Neural progenitor cell (in vitro differentiated cells): Measurements from ENCODE around the gene STAG1.

Experiments used
- CTCF ChIP-seq: fragments of 200-600 bp; sonication (generic); IDR thresholded peaks from 2 replicates; pipeline ENCODE4 v1.5.1; 2017; ENCODE audit warnings: antibody characterized with exemption, mild to moderate bottlenecking
- EZH2 ChIP-seq: fragments of 200-600 bp; sonication (generic); IDR thresholded peaks from 2 replicates; pipeline ENCODE4 v1.6.1; 2017; ENCODE audit warnings: antibody characterized with exemption, mild to moderate bottlenecking, moderate library complexity
- EZH2phosphoT487 ChIP-seq: fragments of 200-600 bp; sonication (generic); IDR thresholded peaks from 2 replicates; pipeline ENCODE4 v1.6.1; 2017; ENCODE audit warnings: antibody characterized with exemption

- TF ChIP-seq CTCF = no peak
- no peak for TF ChIP-seq EZH2
- no peak for TF ChIP-seq EZH2phosphoT487
These were observed 418.0 kb downstream of the STAG1 start for GRCh38 chr3:136334209-136334608.
